H1 (cell line): ENCODE measurements around the gene ZBTB45. TPM values are rescaled to one million over a fixed set of nuclear protein-coding genes. Genes with fewer than 3 reads are reported as not detected.

ENCODE experiments used
- CTCF ChIA-PET: fragments of 300-600 bp; sonication (Branson Sonifier 250); formaldehyde crosslinking; loops from one replicate; lab custom pipeline; 2021; ENCODE audit not compliant: partially characterized antibody; lab: Charles Lee
- POLR2A ChIA-PET: fragments of 300-600 bp; sonication (Branson Sonifier 250); formaldehyde crosslinking; loops from one replicate; lab custom pipeline; 2021; ENCODE audit warnings: inconsistent platforms; ENCODE audit not compliant: partially characterized antibody; lab: Charles Lee
- DNase-seq, 2 experiments: peaks; one replicate each; pipeline versions ENCODE4 v3.0.0 to v3.0.0-alpha.2; 2010 to 2022; ENCODE audit warnings: low spot score in 2 of 2, low read depth in 1 of 2, mixed read lengths in 1 of 2
- FAIRE-seq: peaks from 2 replicates; lab custom pipeline; 2011; peaks lifted over from hg19 to GRCh38; lab: Jason Lieb, UNC
- H2AFZ ChIP-seq: 2 replicates; pipeline ENCODE4 v1.8.1; 2012; ENCODE audit warnings: low read length, inconsistent platforms
- H2AK5ac ChIP-seq: 2 replicates; pipeline ENCODE4 v1.6.1; 2013; ENCODE audit warnings: low read depth, low read length
- H2BK120ac ChIP-seq: replicated peaks from 2 replicates; pipeline ENCODE3; 2013; ENCODE audit warnings: low read depth, low read length, inconsistent platforms
- H2BK12ac ChIP-seq: 2 replicates; pipeline ENCODE4 v1.6.1; 2013; ENCODE audit warnings: low read depth, low read length
- H2BK15ac ChIP-seq: 2 replicates; pipeline ENCODE4 v1.6.1; 2013; ENCODE audit warnings: low read length
- H2BK20ac ChIP-seq: 2 replicates; pipeline ENCODE4 v1.6.1; 2013; ENCODE audit warnings: low read length
- H2BK5ac ChIP-seq: 2 replicates; pipeline ENCODE4 v1.6.1; 2013; ENCODE audit warnings: low read depth, low read length
- H3K14ac ChIP-seq: 2 replicates; pipeline ENCODE4 v1.6.1; 2013; ENCODE audit warnings: inconsistent platforms; ENCODE audit not compliant: insufficient read length
- H3K18ac ChIP-seq: 2 replicates; pipeline ENCODE4 v1.6.1; 2013; ENCODE audit warnings: low read length; ENCODE audit errors: extremely low read depth
- H3K23ac ChIP-seq: 2 replicates; pipeline ENCODE4 v1.6.1; 2013; ENCODE audit warnings: inconsistent platforms; ENCODE audit not compliant: insufficient read length
- H3K23me2 ChIP-seq: 2 replicates; pipeline ENCODE4 v1.6.1; 2013; ENCODE audit warnings: low read depth, low read length
- H3K27ac ChIP-seq: 2 replicates; pipeline ENCODE4 v1.6.1; 2011; ENCODE audit warnings: low read depth, low read length, inconsistent platforms
- H3K27me3 ChIP-seq, 4 experiments: replicated peaks in 1 of 4; 1 replicate in 1 of 4; 2 replicates in 3 of 4; pipeline versions ENCODE4 v1.6.1 to v1.8.1; 2011 to 2013; ENCODE audit warnings: low read length in 3 of 4, mild to moderate bottlenecking in 3 of 4, inconsistent platforms in 2 of 4, mixed read lengths in 2 of 4, moderate library complexity in 1 of 4; ENCODE audit not compliant: control insufficient read depth in 3 of 4, insufficient read depth in 3 of 4; ENCODE audit errors: extremely low read depth in 1 of 4
- H3K36me3 ChIP-seq, 4 experiments: 2 replicates each; pipeline versions ENCODE4 v1.6.1 to v1.8.1; 2011 to 2013; ENCODE audit warnings: mild to moderate bottlenecking in 4 of 4, low read length in 3 of 4, moderate library complexity in 2 of 4, control low read depth in 1 of 4, inconsistent platforms in 1 of 4; ENCODE audit not compliant: insufficient read depth in 4 of 4, control insufficient read depth in 2 of 4
- H3K4ac ChIP-seq: replicated peaks from 2 replicates; pipeline ENCODE3; 2013; ENCODE audit warnings: low read length, low read depth, mixed read lengths, inconsistent platforms; ENCODE audit not compliant: insufficient read length
- H3K4me1 ChIP-seq, 4 experiments: replicated peaks in 1 of 4; 1 replicate in 1 of 4; 2 replicates in 3 of 4; pipeline versions ENCODE4 v1.6.1 to v1.8.1; 2011 to 2013; ENCODE audit warnings: low read length in 3 of 4, inconsistent platforms in 2 of 4, mixed read lengths in 1 of 4; ENCODE audit not compliant: insufficient read depth in 4 of 4, control insufficient read depth in 3 of 4
- H3K4me2 ChIP-seq, 2 experiments: 2 replicates each; pipeline versions ENCODE4 v1.6.1 to v1.8.1; 2011 to 2013; ENCODE audit warnings: low read depth in 2 of 2, low read length in 2 of 2, control low read depth in 1 of 2, inconsistent platforms in 1 of 2, mild to moderate bottlenecking in 1 of 2; ENCODE audit not compliant: insufficient read depth in 1 of 2
- H3K4me3 ChIP-seq, 4 experiments: fragments of 200-600, 300-600 bp in 1 of 4; sonication (generic), shearing (Covaris generic), sonication (Bioruptor Twin) in 1 of 4; 2 replicates each; pipeline versions ENCODE4 v1.5.1 to v1.8.1; 2011 to 2016; ENCODE audit warnings: low read length in 4 of 4, low read depth in 3 of 4, control low read depth in 2 of 4, inconsistent platforms in 2 of 4, mild to moderate bottlenecking in 2 of 4, mixed read lengths in 1 of 4, moderate library complexity in 1 of 4; ENCODE audit not compliant: insufficient read depth in 2 of 4; ENCODE audit errors: extremely low read depth in 1 of 4
- H3K56ac ChIP-seq: replicated peaks from 2 replicates; pipeline ENCODE3; 2013; ENCODE audit warnings: low read depth, mild to moderate bottlenecking, mixed read lengths, low read length, inconsistent platforms; ENCODE audit not compliant: insufficient read length
- H3K79me1 ChIP-seq: 2 replicates; pipeline ENCODE4 v1.6.1; 2013; ENCODE audit warnings: low read depth, low read length, control low read depth
- H3K79me2 ChIP-seq, 2 experiments: 2 replicates each; pipeline versions ENCODE4 v1.6.1 to v1.8.1; 2012 to 2013; ENCODE audit warnings: low read length in 2 of 2, mild to moderate bottlenecking in 2 of 2, inconsistent platforms in 1 of 2; ENCODE audit not compliant: insufficient read depth in 2 of 2, control insufficient read depth in 1 of 2
- H3K9ac ChIP-seq, 4 experiments: replicated peaks in 1 of 4; 1 replicate in 1 of 4; 2 replicates in 3 of 4; pipeline versions ENCODE4 v1.6.1 to v1.8.1; 2011 to 2013; ENCODE audit warnings: low read depth in 3 of 4, low read length in 3 of 4, control low read depth in 2 of 4, mild to moderate bottlenecking in 2 of 4, moderate library complexity in 2 of 4, inconsistent platforms in 1 of 4; ENCODE audit errors: extremely low read depth in 1 of 4
- H3K9me3 ChIP-seq, 2 experiments: 2 replicates each; pipeline versions ENCODE4 v1.6.1 to v1.8.1; 2012 to 2013; ENCODE audit warnings: mild to moderate bottlenecking in 2 of 2, moderate library complexity in 2 of 2, control low read depth in 1 of 2, inconsistent platforms in 1 of 2, low read depth in 1 of 2, low read length in 1 of 2, mixed read lengths in 1 of 2; ENCODE audit not compliant: insufficient read depth in 2 of 2
- H4K20me1 ChIP-seq, 2 experiments: replicated peaks in 1 of 2; 2 replicates each; pipeline versions ENCODE3 to v1.8.1; 2011 to 2013; ENCODE audit warnings: inconsistent platforms in 2 of 2, low read length in 2 of 2, mild to moderate bottlenecking in 1 of 2; ENCODE audit not compliant: insufficient read depth in 2 of 2, control insufficient read depth in 1 of 2
- H4K5ac ChIP-seq: 2 replicates; pipeline ENCODE4 v1.6.1; 2013; ENCODE audit warnings: low read length, low read depth, mixed read lengths, inconsistent platforms; ENCODE audit not compliant: insufficient read length
- H4K8ac ChIP-seq: 2 replicates; pipeline ENCODE4 v1.8.0; 2013; ENCODE audit warnings: mild to moderate bottlenecking, moderate library complexity, low read length, inconsistent platforms; ENCODE audit not compliant: insufficient read depth; ENCODE audit errors: extremely low read depth
- H4K91ac ChIP-seq: replicated peaks from 2 replicates; pipeline ENCODE3; 2013; ENCODE audit warnings: low read length, mixed read lengths, inconsistent platforms; ENCODE audit not compliant: insufficient read length
- CTBP2 ChIP-seq: IDR thresholded peaks from 2 replicates; pipeline ENCODE4 v1.7.0; 2011; ENCODE audit warnings: borderline replicate concordance, mild to moderate bottlenecking, moderate library complexity, mixed read lengths, low read length; ENCODE audit not compliant: insufficient read depth, insufficient read length
- MAX ChIP-seq: IDR thresholded peaks from 2 replicates; pipeline ENCODE4 v1.6.1; 2012; ENCODE audit warnings: inconsistent platforms
- POLR2AphosphoS5 ChIP-seq: IDR thresholded peaks from 2 replicates; pipeline ENCODE4 v1.6.1; 2011; ENCODE audit warnings: low read depth, low read length
- WGBS, 2 experiments: shearing (Covaris generic) in 1 of 2; methylation state at CpG; one replicate each; pipeline versions ENCODE4 v1.1.6 to v1.1.7; 2013 to 2015; ENCODE audit warnings: low lambda C conversion rate in 2 of 2, mixed read lengths in 2 of 2, inconsistent platforms in 1 of 2, low coverage in 1 of 2, missing lambda C conversion rate in 1 of 2; ENCODE audit not compliant: insufficient replicate concordance in 2 of 2, insufficient coverage in 1 of 2, insufficient read length in 1 of 2; ENCODE audit errors: extremely low coverage in 1 of 2, missing lambda C conversion rate in 1 of 2; 5-methylcytosine and 5-hydroxymethylcytosine counted together
- polyA plus RNA-seq, 7 experiments: library from polyadenylated mRNA; depleted of rRNA in 3 of 7; stranded (reverse) in 5 of 7; unstranded in 2 of 7; fragments of >200 nt in 5 of 7; fragments of 200-250 nt in 2 of 7; gene quantifications; 1 replicate in 5 of 7; 2 replicates in 1 of 7; 4 replicates in 1 of 7; pipeline versions ENCODE4 v1.2.1 to v1.2.3, GENCODE V29; 2011 to 2013; ENCODE audit warnings: missing spikeins in 2 of 7, mixed read lengths in 2 of 7
- total RNA-seq: library from RNA; stranded (reverse); fragmentation: NEBNext Ultra II Directional; extraction: Animal tissue kit (Norgen Biotek cat#: 25700); gene quantifications from 2 replicates; pipeline ENCODE4 v1.2.1, GENCODE V29; 2021

Gene ZBTB45
- total and polyA plus RNA-seq, 2 of the 8 experiments (the other 6 are each of a cell fraction or from before 2014, with no cell fraction given): 16.9 to 17.2 TPM

GRCh38 chr19:58476498-58477015 lies 43.1 kb downstream of the ZBTB45 start:
- Histone ChIP-seq H3K36me3 (peaks cover 2 to 6% (median 5%) of the 10 kb centered on the region in 4 experiments; a peak in 5 of 8 replicates), H2BK5ac (peak overlapping the region; percentile 95; the same call in 1 of the 2 replicates), H3K9ac (peak overlapping the region in 3 of 4 experiments; percentile 46 to 62 (median 53); a peak in 6 of 7 replicates), H4K20me1 (peaks cover 4 to 6% of the 10 kb centered on the region in 2 experiments), H2AK5ac (no peak overlapping the region), H3K79me1 (no peaks in the 10 kb centered on the region), H3K4ac (peak overlapping the region; percentile 32), H3K18ac (peak overlapping the region; percentile 83), H2AFZ (no peak overlapping the region), H2BK120ac (no peak overlapping the region), H4K5ac (peak overlapping the region; percentile 50), H2BK20ac (no peak overlapping the region), H3K4me3 (peak overlapping the region; percentile 42 to 76 (median 70)), H4K8ac (no peak overlapping the region; the same call in 1 of the 2 replicates), H3K27ac (0 out of 2 replicates have a peak overlapping the region, but pooled peaks have one; percentile 23), H3K56ac (no peak overlapping the region), H3K27me3 (peaks cover 0 to 3% (median 0%) of the 10 kb centered on the region in 4 experiments; a peak in 3 of 7 replicates), H3K23ac (no peak overlapping the region), H3K23me2 (peaks cover 14% of the 10 kb centered on the region), H2BK15ac (no peak overlapping the region), H3K79me2 (no peaks in the 10 kb centered on the region), H3K14ac (no peak overlapping the region), H3K4me2 (peak overlapping the region; percentile 88 to 94), H3K9me3 (no peaks in the 10 kb centered on the region), H2BK12ac (no peak overlapping the region), H3K4me1 (peaks cover 0 to 6% (median 5%) of the 10 kb centered on the region in 4 experiments; a peak in 6 of 7 replicates), H4K91ac (peak overlapping the region; percentile 61)
- FAIRE-seq (no peak), DNase-seq (no peak)
- TF ChIP-seq MAX (peak; percentile 34; the same call in 1 of the 2 replicates), POLR2AphosphoS5 (peak; percentile 37; the same call in 1 of the 2 replicates), CTBP2 (no peak)
- 13% methylated on average over 19 of the region's 27 CpGs; no CpG with 5 or more reads in 1 of the 2 experiments for WGBS, 2 experiments
- ChIA-PET POLR2A (interaction anchor here (0.7 to 3.0 kb wide), 10 partner anchors 8 to 110 kb away, joined by 3 to 14 read pairs (median 3); partner anchors contain the start of genes CHMP2A and ZBTB45), CTCF (interaction anchor here (1.0 to 1.3 kb wide), 3 partner anchors 25 to 42 kb away, joined by 3 to 4 read pairs (median 4); partner anchors contain the start of gene ZNF324B)
